Large intestine (tissue), 3 donors: ENCODE measurements around the gene PORCN. TPM values are rescaled to one million over a fixed set of nuclear protein-coding genes. Genes with fewer than 3 reads are reported as not detected.

Source experiments
- DNase-seq, 2 donors: peaks; one replicate each; pipeline versions ENCODE4 v3.0.0 to v3.0.0-alpha.2; 2013
- H3K27ac ChIP-seq: one replicate; pipeline ENCODE4 v1.5.1; 2013; ENCODE audit warnings: low read length
- H3K27me3 ChIP-seq: 2 replicates; pipeline ENCODE4 v1.6.1; 2013; ENCODE audit warnings: low read length; ENCODE audit not compliant: control insufficient read depth, insufficient read depth
- H3K36me3 ChIP-seq: 2 replicates; pipeline ENCODE4 v1.6.1; 2013; ENCODE audit warnings: low read length; ENCODE audit not compliant: control insufficient read depth, insufficient read depth
- H3K4me1 ChIP-seq: one replicate; pipeline ENCODE4 v1.6.1; 2013; ENCODE audit warnings: low read length; ENCODE audit not compliant: control insufficient read depth, insufficient read depth
- H3K4me3 ChIP-seq: one replicate; pipeline ENCODE4 v1.5.1; 2013; ENCODE audit warnings: low read length
- H3K9me3 ChIP-seq: one replicate; pipeline ENCODE4 v1.6.1; 2013; ENCODE audit warnings: mild to moderate bottlenecking, low read depth, low read length, moderate library complexity; ENCODE audit not compliant: control insufficient read depth
- WGBS: methylation state at CpG from one replicate; pipeline ENCODE4 v1.1.5; 2013; ENCODE audit warnings: low lambda C conversion rate; ENCODE audit not compliant: insufficient coverage; 5-methylcytosine and 5-hydroxymethylcytosine counted together
- polyA plus RNA-seq: library from polyadenylated mRNA; unstranded; fragments of 120-200 nt; gene quantifications from one replicate; pipeline ENCODE4 v1.2.1, GENCODE V29; 2013

PORCN gene
- polyA plus RNA-seq, 1 donor = 4.5 TPM

DNA sequence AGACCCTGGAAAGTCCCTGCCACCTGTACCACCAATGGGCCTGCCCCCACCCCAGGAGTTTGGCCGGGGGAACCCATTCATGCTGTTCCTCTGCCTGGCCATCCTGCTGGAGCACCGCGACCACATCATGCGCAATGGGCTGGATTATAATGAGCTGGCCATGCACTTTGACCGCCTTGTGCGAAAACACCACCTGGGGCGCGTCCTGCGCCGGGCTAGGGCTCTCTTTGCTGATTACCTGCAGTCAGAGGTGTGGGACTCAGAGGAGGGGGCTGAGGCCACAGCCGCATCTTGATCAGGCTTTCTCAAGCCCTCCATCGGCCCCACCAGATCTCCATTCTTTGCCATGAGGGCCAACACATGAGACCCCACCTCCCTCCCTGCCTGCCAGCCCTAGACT is 51.9 kb downstream of the PORCN start:
- Histone ChIP-seq H3K9me3 (no peaks in the 10 kb centered on the region), H3K4me3 (no peak overlapping the region), H3K36me3 (peaks cover 25% of the 10 kb centered on the region), H3K4me1 (no peaks in the 10 kb centered on the region), H3K27me3 (no peaks in the 10 kb centered on the region), H3K27ac (no peak overlapping the region)
- no peak for DNase-seq
- WGBS = no CpG with 5 or more reads among the region's 12 CpGs

GRCh38 chrX:48569958-48570357 is 61.2 kb downstream of the PORCN start:
- WGBS = no CpG with 5 or more reads among the region's 1 CpG
- no peak for DNase-seq
- Histone ChIP-seq H3K4me1 (no peaks in the 10 kb centered on the region), H3K27me3 (no peaks in the 10 kb centered on the region), H3K27ac (no peak overlapping the region), H3K4me3 (no peak overlapping the region), H3K9me3 (no peaks in the 10 kb centered on the region), H3K36me3 (peaks cover under 1% of the 10 kb centered on the region)

Other genes with a start within 250 kb of the PORCN start
- gene SSX3, start 152.3 kb upstream of the PORCN start, polyA plus RNA-seq = not detected
- gene SSX4, start 125.5 kb upstream of the PORCN start, polyA plus RNA-seq = not detected
- gene SSX4B, start 97.0 kb upstream of the PORCN start, polyA plus RNA-seq = not detected
- gene SLC38A5, start 38.7 kb upstream of the PORCN start, polyA plus RNA-seq = 66.3 TPM
- 21.1 TPM for gene FTSJ1, start 32.8 kb upstream of the PORCN start, polyA plus RNA-seq
- gene EBP, start 12.8 kb downstream of the PORCN start, polyA plus RNA-seq = 110 TPM
- 8.0 TPM for gene TBC1D25, start 30.7 kb downstream of the PORCN start, polyA plus RNA-seq
- gene RBM3, start 65.5 kb downstream of the PORCN start, polyA plus RNA-seq = 257 TPM
- 107 TPM for gene WDR13, start 88.5 kb downstream of the PORCN start, polyA plus RNA-seq
- gene WAS, start 174.8 kb downstream of the PORCN start, polyA plus RNA-seq = 6.3 TPM
- 4.7 TPM for gene SUV39H1, start 187.7 kb downstream of the PORCN start, polyA plus RNA-seq